ENCODE measurements around the gene NINL. TPM values are rescaled to one million over a fixed set of nuclear protein-coding genes. Genes with fewer than 3 reads are reported as not detected.

Gene NINL
- total and polyA plus RNA-seq, 2 experiments from 2014 or later: 26.4 to 61.3 TPM

DNA sequence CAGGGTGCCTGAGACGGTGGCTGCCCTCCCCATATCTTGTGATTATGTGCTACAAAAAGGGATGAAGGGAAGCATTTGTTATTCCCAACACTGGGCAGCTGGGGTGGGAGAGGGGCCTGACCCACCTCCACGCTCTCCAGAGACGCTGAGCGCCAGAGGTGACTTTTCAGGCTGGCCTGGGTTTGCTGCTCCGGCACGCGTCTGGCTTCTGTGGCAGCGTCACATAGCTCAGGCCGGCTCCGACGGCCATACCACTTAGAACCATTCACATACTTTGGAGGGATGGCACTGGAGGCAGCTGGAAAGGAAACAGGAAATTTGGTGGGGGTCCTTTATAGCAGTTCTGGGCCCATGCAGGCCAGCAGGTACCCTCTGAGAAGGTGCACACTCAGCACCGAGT, 72.6 kb downstream of the NINL start:
- no peak for DNase-seq (ENCODE audit: low read depth in 1 of 2, low spot score in 1 of 2)
- Histone ChIP-seq H3K4me1 (ENCODE audit: low read depth) (no peaks in the 10 kb centered on the region), H3K36me3 (peaks cover 42% of the 10 kb centered on the region), H3K27me3 (no peaks in the 10 kb centered on the region), H3K9me3 (ENCODE audit: low read depth) (no peaks in the 10 kb centered on the region), H3K27ac (no peak overlapping the region), H3K4me3 (no peak overlapping the region)
- TF ChIP-seq, protein P1, sequence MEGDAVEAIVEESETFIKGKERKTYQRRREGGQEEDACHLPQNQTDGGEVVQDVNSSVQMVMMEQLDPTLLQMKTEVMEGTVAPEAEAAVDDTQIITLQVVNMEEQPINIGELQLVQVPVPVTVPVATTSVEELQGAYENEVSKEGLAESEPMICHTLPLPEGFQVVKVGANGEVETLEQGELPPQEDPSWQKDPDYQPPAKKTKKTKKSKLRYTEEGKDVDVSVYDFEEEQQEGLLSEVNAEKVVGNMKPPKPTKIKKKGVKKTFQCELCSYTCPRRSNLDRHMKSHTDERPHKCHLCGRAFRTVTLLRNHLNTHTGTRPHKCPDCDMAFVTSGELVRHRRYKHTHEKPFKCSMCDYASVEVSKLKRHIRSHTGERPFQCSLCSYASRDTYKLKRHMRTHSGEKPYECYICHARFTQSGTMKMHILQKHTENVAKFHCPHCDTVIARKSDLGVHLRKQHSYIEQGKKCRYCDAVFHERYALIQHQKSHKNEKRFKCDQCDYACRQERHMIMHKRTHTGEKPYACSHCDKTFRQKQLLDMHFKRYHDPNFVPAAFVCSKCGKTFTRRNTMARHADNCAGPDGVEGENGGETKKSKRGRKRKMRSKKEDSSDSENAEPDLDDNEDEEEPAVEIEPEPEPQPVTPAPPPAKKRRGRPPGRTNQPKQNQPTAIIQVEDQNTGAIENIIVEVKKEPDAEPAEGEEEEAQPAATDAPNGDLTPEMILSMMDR (IDR thresholded peaks at IDR 0.05; ENCODE audit: low read depth, low read length): no peak

DNA sequence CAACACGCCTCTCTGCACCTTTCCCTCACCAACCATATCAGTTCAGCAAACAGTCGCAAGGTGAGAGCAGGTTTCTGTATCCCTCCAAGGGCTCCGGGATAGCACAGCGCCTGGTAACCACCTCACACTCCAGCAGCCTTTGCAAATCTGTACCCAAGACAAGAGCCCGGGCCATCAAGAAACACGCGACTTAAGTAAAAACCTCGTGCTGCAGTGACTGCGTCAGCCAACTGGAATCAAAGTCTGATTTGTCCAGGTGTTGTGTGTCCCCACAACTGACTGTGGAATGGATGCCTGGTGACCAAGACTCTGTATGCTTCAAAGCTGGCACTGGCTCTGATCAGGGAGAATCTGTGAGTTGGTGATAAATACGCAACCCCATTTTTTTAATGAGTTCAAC, 74.1 kb downstream of the NINL start:
- Histone ChIP-seq H3K36me3 (peaks cover 43% of the 10 kb centered on the region), H3K4me1 (ENCODE audit: low read depth) (no peaks in the 10 kb centered on the region), H3K27ac (no peak overlapping the region), H3K9me3 (ENCODE audit: low read depth) (no peaks in the 10 kb centered on the region), H3K4me3 (no peak overlapping the region), H3K27me3 (no peaks in the 10 kb centered on the region)
- TF ChIP-seq, protein P1 (IDR thresholded peaks at IDR 0.05; ENCODE audit: low read depth, low read length): no peak
- no peak for DNase-seq (ENCODE audit: low read depth in 1 of 2, low spot score in 1 of 2)

DNA sequence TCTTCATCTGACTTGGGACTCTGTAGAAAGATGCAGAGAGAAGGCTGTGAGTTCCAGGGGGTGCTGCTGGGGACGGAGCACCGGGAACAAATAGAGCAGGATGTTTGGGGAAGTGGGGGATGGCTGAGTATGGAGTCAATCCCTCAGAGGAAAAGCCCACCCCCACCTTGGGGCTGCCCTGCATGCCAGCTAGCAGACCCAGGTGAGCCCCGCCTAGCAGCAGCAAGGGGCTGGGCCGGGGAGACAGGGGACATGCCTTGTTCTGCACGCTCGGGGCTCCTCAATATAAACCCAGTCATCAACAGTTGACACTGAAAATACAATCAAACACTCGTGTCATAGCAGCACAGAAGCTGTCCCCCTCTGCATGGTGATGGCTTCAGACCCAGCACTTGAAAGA, 74.6 kb downstream of the NINL start:
- H3K4me1 ChIP-seq (ENCODE audit: low read depth): no peaks in the 10 kb centered on the region
- TF ChIP-seq, protein P1 (IDR thresholded peaks at IDR 0.05; ENCODE audit: low read depth, low read length): no peak
- no peak overlapping the region for H3K27ac ChIP-seq
- no peak for DNase-seq (ENCODE audit: low read depth in 1 of 2, low spot score in 1 of 2)
- no peaks in the 10 kb centered on the region for H3K9me3 ChIP-seq (ENCODE audit: low read depth)
- H3K27me3 ChIP-seq: no peaks in the 10 kb centered on the region
- peaks cover 43% of the 10 kb centered on the region for H3K36me3 ChIP-seq
- H3K4me3 ChIP-seq: no peak overlapping the region

DNA sequence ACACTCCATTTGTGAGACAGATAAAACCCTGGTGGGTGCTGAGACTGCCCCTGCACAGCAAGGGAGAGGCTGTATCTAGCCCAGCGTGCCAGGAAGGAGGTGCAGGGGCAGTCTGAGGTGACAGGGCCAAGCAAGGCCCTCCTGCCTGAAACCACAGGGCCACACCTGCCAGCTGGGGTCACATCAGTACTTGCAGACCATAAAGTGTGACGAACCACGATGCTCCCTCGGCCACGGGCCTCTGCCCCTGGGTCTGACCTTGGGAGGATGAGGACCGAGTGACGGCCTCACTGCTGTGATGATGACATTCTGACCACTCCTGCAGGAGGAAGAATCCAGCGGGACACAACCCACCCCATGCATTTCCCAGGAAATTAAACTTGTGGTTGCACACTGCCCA, 75.1 kb downstream of the NINL start:
- no peaks in the 10 kb centered on the region for H3K9me3 ChIP-seq (ENCODE audit: low read depth)
- peaks cover 38% of the 10 kb centered on the region for H3K36me3 ChIP-seq
- DNase-seq (ENCODE audit: low read depth in 1 of 2, low spot score in 1 of 2): no peak
- TF ChIP-seq, protein P1 (IDR thresholded peaks at IDR 0.05; ENCODE audit: low read depth, low read length): no peak
- no peak overlapping the region for H3K4me3 ChIP-seq
- H3K27me3 ChIP-seq: no peaks in the 10 kb centered on the region
- no peak overlapping the region for H3K27ac ChIP-seq
- no peaks in the 10 kb centered on the region for H3K4me1 ChIP-seq (ENCODE audit: low read depth)

DNA sequence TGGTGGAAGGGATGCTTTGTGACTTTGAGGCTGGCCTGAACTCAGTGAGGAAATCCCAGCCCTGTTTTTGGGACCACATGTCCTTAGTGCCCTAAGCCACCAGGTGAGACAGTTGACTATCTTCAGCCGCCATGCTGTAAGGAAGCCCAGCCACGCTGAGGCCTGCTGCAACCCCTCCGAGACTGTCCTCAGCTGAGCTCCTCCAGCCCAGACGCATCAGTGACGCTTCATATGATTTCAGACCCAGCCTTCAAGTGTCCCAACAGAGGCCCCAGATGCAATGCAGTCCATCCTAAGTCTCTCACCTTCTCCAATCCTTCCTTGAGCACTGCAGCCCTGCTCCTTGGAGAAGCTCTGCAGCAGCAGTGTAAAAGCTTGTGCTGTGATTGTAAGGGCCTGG, 76.2 kb downstream of the NINL start:
- DNase-seq (ENCODE audit: low read depth in 1 of 2, low spot score in 1 of 2): no peak
- peaks cover 38% of the 10 kb centered on the region for H3K36me3 ChIP-seq
- TF ChIP-seq, protein P1 (IDR thresholded peaks at IDR 0.05; ENCODE audit: low read depth, low read length): no peak

More for the DNA sequence above, 76.2 kb downstream of the NINL start:
- Histone ChIP-seq H3K27me3 (no peaks in the 10 kb centered on the region), H3K27ac (no peak overlapping the region), H3K4me3 (no peak overlapping the region), H3K4me1 (ENCODE audit: low read depth) (no peaks in the 10 kb centered on the region), H3K9me3 (ENCODE audit: low read depth) (no peaks in the 10 kb centered on the region)
